ENCODE measurements around the gene OTUB1.

The OTUB1 gene

DNA sequence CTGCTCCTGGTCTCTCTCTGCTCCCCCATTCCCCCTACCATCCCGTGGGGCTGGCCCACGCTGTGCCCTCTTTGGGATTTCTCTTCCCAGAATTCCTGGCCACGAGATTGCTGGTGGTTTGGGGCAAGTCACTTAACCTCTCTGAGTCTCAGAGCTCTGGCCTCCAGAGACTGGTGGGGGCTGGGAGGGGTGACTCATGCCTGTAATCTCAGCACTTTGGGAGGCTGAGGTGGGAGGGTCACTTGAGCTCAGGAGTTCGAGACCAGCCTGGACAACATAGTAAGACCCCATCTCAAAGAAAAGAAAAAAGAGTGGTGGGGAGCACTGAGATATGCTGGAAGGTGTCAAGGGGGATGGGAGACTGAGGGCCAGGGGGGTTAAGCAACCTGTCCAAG lies 18.3 kb downstream of the OTUB1 start:
- no peak for DNase-seq (ENCODE audit: low read depth)

DNA sequence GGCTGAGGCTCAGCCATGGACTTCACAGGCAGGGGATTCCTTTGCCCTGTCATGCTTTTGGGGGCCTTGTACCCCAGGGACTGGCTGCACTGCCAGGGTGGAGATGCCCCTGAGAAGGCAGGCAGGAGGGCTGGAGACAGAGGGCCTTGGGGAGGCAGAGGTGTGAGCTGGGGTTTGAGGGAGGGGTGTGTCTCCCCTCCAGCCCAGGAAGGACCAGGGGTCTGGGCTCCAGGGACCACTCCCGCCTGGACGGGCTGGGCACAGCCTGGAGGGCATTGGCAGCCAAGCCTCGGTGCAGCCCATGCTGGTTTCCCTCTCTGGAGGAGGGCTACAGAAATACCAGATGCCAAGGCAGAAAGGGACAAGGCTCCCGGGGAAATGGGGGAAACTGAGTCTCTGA lies 19.5 kb downstream of the OTUB1 start:
- no peak for DNase-seq (ENCODE audit: low read depth)

DNA sequence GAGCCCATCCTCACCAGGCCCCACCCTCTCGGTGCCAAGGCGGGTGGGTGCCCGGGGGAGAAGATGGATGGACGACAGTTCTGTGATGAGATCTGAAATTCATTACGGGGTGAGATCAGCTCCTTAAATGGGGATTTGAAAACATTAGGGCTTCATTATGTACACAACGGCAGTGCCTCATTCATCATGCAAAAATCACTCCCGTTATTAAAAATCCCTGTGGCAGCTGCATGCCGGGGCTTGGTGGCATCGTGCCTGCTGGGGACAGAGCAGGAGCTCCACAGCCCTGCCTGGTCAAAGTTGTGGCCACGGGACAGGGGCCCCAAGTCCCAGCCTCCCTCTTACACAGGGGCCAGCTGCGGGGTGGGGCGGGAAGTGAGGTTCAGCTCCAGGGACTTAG lies 20.2 kb downstream of the OTUB1 start:
- no peak for DNase-seq (ENCODE audit: low read depth)

DNA sequence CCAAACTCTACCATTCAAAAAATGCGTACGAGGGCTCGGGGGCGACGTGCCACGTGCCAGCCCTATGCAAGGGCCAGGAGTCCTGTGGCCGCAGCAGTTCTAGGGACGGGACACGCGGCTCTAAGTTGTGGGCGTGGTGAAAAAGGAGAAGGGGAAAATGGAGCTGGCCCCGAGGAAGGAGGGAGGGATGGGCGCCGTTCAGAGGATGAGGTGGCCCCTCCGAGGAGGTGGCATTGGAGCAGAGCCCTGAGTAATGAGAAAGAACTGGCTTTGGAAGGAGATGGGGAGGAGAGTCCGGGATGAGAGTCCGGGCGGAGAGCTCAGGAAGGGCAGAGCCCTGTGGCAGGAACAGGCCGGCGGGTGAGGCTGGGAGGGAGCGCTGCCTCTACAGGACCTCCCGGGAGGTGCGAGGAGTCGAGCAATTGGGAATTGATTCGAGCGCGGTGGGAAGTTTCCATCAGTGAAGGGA lies 21.0 kb downstream of the OTUB1 start:
- DNase-seq (ENCODE audit: low read depth) = no peak

DNA sequence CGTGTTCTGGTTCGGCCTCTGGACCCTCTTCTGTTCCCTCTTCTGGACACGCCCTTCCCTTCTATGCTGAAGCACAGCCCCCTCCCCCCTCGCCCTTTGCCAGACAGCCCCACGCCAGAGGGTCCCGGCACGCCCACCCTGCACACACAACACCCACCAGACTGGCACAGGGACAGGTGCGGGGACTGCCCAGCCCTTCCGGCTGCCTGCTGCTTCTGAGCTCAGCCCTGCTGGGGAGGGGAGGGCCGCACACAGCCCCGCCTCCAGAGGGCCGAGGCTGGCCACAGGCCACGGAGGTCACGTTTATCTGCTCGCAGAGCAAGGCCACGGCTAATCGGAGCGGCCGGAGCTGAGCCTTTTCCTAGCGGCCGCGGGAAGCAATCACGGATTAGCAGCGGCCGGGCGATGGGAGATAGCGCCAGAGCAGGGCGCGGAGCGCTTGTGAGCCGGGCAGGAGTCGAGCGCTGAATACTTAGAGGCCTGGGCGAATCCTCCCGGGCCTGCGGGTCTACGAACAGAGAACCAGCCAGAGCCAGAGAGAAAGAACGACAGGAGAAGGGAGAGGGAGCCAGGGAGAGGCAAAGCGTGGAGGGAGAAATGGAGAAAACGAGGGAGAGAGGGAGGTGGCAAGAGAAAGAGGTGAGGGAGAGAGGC lies 21.5 kb downstream of the OTUB1 start:
- no peak for DNase-seq (ENCODE audit: low read depth)

DNA sequence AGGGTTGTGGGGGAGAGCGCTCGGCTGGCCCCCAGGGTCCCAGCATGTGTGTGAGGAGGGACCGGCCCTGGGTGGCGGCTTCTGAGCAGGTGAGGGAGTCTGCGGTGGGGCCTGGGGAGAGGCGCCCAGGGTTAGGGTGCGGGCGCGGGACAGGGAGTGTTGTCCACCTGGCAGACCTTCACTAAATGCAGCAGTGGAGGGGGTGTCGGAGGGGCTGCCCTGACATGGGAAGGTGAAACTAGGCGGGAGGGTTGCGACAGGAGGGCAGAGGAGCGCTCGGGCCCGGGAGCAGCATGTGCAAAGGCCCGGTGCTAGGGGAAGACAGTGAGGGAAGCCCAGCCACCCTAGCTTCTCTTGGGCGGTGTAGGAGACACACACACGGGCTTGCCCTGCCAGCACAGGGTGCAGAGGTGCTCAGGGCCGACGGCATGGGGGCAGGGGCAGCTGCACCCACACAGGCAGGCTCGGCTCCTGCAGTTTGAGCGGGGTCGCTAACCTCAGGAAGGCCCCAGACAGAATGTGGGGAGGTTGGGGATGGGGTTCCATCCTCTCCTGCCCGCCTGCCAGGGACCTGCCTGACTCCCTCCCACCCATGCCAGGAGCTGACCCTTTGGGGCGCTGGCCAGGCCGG lies 22.2 kb downstream of the OTUB1 start:
- no peak for DNase-seq (ENCODE audit: low read depth)

DNA sequence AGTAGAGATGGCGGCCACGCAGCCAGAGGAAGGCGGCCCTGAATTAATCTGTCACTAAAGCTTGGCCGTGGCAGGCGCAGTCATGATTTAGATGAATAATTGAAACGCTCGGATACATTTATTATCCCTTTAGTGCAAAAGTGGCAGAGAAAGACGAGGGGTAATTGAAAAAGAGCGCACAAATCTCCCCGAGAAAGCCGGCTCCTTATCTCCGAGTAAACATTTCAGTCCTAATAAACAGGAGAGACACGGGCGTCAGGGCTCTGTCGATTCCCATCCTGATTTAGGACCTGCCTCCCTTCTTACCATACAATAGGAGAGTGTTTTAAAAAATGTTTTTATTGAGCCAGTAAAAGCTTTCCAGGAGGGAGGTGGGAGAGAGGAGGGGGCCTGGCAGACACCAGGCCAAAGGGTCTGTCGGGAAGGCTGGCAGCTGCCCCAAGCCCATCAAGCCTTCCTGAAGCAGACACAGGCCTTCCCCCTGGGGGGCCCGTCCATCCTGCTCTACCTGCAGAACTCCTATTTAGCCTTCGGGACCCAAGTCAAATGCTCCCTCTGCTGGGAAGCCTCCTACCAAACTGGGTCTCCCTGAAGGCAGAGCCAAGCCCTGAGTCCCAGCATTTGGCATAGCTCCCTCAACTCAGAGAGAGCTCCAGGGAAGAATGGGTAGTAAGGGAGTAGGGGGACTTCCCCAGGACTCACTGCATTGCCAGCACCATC lies 22.8 kb downstream of the OTUB1 start:
- DNase-seq (ENCODE audit: low read depth) = no peak

DNA sequence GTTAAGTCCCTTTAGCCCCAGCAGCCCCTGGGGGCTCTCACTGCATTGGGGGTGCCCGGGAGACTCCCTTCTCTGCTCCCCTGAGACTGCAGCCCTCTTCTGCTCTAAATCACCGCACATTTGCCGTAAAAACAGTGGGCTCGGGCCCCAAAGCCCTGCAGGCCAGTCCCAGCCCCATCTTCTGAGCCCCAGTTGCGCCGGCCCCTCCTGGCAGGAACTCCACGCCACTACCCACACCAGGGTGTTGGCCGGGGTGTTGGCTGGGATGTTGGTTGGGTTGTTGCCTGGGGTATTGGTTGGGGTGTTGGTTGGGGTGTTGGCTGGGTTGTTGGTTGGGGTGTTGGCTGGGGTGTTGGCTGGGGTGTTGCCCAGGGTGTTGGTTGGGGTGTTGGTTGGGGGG lies 23.5 kb downstream of the OTUB1 start:
- DNase-seq (ENCODE audit: low read depth) = no peak

DNA sequence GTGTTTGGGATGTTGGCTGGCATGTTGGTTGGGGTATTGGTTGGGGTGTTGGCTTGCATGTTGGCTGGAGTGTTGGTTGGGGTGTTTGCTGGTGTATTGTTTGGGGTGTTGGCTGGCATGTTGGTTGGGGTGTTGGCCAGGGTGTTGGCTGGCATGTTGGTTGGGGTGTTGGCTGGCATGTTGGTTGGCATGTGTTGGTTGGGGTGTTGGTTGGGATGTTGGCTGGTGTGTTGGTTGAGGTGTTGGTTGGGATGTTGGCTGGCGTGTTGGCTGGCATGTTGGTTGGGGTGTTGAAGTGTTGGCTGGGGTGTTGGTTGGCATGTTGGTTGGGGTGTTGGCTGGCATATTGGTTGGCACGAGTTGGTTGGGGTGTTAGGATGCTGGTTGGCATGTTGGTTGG lies 24.5 kb downstream of the OTUB1 start:
- no peak for DNase-seq (ENCODE audit: low read depth)

DNA sequence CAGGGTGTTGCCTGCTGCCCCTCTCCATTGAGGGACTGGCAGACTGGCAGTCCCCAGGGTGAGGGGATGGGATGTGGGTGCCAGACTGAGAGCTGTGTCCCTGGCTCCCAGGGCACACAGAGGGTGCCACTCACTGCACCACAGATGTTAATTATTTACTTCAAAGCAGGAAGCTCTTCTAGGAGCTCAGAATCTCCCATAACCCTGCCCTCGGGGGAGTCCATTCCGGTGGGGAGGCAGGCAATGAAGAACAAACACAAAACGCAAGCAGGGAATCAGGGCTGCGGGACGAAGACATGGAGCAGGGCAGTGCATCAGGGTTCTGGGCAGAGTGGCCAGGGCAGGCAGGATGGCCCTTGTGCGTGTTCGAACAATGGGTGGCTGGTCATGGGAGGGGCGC lies 25.1 kb downstream of the OTUB1 start:
- no peak for DNase-seq (ENCODE audit: low read depth)

DNA sequence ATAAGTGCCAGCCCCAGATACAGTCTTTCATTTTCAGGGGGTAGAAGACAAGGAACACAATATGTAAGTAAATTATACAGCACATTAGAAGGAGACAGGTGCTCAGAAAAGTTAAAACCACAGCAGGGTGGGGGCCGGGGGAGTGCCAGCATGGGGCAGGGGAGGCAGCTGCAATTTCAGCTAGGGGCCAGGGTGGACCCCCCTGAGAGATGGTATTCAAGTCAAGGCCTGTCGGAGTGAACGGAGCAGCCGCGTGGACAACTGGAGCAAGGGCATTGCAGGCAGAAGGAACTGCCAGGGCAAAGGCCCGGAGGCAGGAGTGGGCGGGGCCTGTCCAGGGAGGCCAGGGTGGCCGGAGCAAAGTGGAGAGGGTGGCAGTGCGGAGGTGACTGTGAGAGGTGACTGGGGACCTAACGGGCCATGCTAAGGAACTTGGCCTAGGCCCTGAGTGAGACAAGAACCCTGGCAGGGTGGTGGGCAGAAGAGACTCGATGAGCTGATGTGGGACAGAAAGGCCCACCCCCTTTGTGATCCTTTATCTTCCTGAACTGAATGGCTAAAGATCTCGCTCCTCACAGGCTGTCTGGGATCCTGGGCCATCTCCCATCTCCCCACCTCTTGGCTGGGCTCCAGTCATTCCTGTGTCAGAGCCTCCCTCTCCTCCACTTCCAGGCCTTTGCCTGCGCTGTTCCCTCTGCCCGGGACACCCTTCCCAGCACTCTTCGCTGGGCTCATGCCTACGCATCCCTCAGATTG lies 27.1 kb downstream of the OTUB1 start:
- DNase-seq (ENCODE audit: low read depth) = no peak

DNA sequence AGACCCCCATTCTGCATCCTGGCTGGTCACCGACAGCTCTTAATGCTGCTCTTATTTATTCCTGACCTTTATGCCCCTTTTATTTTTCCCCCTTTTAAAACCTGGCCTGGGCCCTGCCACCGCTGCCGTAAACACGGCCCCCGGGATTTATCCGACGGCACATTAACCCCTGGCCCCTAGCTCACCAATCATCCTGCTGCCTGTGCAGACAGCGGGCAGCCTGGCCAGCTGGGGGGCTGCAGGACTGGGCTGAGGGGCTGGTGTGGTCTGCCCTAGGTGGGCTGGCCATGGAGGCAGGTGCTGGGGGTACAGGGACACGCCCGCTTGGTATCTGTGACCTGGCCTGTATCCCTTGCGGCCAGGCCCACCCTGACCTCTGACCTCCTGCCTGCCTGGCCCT lies 28.1 kb downstream of the OTUB1 start:
- DNase-seq (ENCODE audit: low read depth) = no peak

DNA sequence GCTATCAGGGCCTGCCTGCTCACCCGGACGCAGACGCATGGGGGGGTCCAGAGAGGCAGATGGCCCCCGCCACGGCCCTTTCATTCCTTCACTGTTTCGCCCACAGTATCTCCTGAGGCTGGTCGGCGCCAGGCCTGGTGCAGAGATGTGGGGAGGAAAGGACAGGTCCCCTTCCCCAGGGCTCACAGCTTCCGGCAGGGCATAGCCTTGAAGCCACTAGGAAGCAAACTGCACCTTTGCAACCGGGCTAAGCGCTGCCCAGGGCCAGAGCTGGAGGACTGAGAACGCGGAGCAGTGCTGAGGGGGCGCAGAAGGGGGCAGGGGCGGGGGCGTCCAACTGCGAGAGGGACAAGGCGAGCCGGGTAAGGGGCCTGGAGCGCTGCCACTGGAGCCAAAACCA lies 29.3 kb downstream of the OTUB1 start:
- no peak for DNase-seq (ENCODE audit: low read depth)

DNA sequence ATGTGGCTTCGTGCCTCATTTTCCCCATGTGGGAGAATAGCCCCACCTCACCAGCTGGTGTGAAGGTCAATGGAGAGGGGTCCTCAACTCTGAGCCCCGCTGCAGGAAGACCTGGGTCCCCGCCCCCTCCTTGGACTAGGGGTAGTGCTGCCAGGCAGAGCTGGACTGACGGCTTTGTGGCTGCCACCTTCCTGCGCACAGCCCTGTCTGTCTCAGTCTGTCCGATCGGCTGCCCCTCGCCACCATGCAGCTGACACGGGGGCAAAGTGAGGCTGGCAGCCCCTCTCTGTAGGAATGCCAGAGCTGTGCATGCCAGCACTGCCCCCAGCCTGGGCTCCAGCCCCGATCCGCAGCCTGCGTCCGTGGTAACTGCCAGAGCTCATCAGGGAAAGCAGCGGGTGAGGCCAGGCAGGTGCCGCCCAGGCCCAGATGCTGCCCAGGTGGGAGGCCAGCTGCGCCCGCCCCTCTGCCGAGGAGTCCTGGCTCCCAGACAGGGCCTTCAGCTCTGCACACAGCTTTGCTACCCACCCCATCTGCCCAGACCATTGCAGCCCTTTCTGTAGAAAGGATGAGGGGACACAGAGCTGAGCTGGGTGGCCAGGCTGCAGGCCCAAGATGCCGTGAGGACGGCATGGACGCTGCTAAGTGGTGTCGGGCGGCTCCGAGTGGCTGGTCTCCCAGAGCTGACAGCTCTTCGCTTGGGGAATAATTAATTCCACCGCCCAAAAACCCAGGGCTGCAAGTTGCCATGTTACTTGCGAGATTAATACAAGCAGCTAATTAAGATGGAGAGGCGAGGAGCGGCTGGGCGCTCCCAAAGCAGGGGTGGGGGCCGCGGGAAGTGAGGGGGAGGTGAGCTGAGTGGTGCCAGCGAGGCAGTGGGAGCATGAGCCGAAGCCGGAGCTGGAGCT lies 30.0 kb downstream of the OTUB1 start:
- no peak for DNase-seq (ENCODE audit: low read depth)

DNA sequence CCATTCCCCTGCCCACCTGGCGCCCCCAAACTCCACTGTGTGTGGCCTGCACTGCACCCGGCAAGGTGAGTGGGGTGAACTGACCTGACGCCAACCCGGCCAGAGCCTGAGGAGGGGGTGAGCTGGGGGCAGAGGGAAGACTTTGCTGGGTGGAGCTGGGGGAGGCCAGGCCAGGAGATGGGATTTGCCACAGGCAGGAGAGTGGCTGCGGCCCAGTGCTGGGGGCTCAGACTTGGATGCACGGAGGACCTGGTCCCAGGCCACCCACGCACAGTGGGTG lies 31.6 kb downstream of the OTUB1 start:
- DNase-seq (ENCODE audit: low read depth) = no peak

DNA sequence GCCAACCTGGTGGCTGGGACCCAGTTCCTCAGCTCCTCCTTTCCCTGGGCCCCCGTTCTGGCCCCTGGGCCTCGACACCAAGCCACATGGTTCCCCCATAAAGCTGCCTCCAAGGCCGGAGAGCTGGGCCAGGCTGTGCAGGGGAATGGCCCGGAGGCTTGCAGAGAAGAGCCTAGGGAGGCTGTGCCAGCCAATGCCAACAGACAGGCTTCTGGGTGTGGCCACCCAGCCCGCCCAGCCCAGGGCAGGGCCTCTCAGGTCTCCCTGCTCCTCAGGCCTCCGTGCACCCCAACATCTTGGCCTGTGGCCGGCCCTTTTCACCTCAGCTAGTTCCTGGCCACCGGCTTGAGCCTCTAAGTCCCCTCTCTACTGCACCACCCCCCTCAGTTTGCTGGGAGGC lies 32.1 kb downstream of the OTUB1 start:
- DNase-seq (ENCODE audit: low read depth) = no peak

DNA sequence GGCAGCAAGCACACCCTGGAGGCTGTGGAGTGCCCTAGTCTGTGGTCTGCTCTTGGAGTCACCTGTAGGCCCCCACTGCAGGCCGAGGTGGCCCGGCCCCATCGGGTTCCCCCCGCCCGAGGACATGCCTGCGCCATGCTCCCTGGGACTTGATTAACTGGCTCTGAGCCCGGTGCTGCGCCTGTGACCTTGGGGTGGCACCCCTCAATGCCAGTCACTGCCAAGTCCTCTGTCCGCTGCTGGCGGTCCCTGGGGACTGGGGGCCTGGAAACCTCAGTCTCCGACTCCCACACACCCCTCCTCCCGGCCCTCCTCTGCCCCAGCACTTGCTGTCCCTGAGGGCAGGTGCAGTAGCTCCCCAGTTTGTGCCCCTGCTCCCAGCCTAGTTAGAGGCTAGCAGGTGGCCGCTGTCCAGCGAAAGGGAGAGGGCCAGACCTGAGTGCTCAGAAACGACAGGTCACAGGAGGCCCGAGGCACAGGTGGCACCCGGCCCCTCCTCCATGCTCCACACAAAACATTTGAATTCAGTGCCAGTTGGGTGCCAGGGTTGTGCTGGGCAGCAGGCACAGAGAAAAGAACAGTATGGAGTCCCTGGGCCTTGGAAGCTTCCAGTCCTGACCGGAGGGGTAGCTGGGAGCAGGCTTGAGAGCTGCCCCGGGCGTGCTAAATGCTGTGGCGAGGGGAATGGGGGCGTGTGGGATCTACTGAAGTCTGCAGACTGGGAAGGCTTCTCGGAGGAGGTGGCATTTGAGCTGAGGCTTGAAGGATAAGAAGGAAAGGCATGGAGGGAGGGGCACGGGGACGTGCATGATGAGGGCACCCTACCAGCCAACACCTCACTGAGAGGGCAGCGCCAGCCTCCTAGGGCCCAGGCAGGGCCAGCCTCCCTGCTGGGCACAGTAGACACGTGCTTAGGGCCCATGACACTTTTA lies 33.1 kb downstream of the OTUB1 start:
- no peak for DNase-seq (ENCODE audit: low read depth)

DNA sequence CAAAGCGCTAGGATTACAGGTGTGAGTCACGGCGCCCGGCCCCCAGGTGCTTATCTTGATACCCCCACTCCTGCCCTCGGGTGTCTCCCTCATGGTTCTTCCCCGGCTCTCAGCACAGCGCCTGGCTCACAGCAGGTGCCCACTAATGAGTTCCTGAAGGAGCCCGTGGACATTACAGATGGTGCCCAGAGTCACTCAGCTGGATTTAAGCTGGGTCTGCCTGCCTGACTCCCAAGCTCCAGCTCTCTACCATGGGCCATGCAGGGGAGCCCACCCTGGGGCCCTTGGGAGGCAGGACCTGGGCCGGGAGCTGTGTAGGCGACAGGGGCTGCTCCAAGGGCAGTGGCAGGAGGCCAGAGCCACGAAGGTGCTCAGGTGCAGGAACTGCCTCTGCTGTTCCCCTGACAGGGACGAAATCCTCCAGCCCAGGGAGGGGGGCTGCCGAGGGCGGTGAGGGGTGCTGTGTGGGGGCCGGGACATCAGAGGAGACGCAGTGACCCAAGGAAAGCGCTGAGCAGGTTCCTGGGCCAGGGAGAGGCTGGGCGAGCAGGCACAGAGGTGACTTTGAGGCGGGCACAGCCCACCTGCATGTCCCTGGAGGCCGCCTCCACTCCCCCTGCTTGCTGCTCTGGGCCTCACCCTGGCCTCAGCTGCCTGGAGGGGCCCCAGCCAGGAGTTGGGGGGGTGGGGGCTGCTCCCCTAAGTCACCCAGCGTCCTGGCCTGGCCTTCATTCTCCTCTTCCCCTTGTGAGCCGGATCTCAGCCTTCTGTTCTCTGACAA lies 34.9 kb downstream of the OTUB1 start:
- DNase-seq (ENCODE audit: low read depth) = no peak

DNA sequence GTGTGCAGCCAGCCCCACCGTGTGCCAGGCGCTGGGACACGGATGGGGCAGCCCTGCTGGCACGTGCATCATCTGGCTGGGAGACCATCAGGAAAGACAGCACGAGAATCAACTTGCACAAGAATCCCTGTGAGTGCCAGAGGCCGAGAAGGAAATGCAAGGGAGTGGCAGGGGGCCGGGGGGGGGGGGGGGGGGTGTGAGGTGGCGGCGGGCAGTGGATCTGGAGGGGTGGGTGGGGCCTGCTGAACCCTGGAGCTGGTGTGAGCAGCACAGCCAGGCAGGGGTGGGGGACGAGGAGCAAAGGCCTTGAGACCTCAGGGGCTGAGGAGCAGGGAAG lies 35.5 kb downstream of the OTUB1 start:
- no peak for DNase-seq (ENCODE audit: low read depth)

DNA sequence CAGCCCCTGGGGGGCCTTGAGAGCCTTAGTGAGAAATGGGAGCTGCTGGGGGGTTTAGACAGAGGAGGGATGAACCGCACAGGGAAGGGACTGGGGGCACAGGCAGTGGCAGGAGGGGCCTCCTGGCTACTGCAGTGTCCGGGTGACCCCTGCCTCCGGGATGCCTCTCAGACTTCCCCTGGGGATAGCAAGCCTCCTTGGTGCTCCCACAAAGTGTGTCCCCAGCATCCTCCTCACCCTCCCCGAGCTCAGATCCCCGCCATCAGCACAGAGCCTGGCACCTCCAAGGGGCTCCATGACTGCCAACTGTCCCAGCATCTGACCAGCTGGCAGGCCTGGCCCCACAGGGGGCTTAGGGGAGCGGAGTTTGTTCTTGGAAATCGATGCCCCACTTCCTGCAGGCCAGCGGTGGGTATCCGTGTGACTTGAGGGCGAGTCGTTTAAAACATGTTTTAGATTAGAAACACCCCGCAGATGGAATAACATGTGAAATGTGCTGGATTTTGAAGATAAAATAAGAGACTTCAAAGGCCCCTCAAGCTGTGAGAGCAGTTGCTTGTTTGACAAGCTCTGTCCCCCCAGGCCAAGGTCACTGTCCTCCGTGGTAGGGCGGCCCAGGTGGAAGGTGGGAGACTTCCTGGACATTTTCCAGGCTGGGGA lies 36.0 kb downstream of the OTUB1 start:
- DNase-seq (ENCODE audit: low read depth) = no peak
